Measurements from ENCODE around the gene MAP2K7.

MAP2K7 gene

DNA sequence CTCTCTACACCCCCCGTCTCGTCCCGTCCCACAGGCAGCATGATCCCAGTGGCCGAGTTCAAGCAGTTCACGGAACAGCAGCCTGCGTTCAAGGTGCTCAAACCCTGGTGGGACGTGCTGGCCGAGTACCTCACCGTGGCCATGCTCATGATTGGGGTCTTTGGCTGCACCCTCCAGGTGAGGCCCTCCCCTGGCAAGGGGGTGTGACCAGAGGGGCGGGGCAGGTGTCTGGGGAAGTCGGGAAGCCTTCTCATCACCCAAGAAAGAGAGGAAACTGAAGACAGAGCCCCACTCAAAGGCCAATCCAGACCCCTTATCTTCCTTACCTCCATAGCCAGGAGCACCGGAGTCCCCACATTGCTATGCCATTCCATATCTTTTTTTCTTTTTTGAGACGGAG lies 8.1 kb upstream of the MAP2K7 start:
- H3K27ac ChIP-seq (replicated peaks) = no peak overlapping the region
- DNase-seq (ENCODE audit: low read depth in 1 of 2, low spot score in 1 of 2) = no peak

DNA sequence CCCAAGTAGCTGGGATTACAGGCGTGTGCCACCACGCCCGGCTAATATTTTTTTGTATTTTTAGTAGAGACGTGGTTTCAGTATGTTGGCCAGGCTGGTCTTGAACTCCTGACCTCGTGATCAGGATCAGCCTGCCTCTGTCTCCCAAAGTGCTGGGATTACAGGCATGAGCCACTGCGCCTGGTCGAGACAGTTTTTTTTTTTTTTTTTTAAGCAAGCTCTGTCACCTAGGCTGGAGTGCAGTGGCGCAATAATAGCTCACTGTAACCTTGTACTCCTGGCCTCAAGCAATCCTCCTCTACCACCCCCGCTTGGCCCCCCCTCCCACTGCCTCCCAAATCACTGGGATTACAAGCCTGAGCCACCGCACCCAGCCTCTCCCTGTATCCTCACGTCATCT lies 6.4 kb upstream of the MAP2K7 start:
- peak overlapping the region; percentile 33 for H3K27ac ChIP-seq (replicated peaks)
- H3K4me3 ChIP-seq (replicated peaks; ENCODE audit: insufficient read depth, low read length) = no peak overlapping the region
- H3K27me3 ChIP-seq (ENCODE audit: insufficient read depth, poor library complexity, severe bottlenecking) = no peaks in the 10 kb centered on the region
- TF ChIP-seq POLR2AphosphoS5 (IDR thresholded peaks at IDR 0.05; ENCODE audit: low read depth) = no peak
- no peak for TF ChIP-seq SPI1 (IDR thresholded peaks at IDR 0.05; ENCODE audit: borderline replicate concordance, low read depth)
- no peak for TF ChIP-seq CTCF (IDR thresholded peaks at IDR 0.05; ENCODE audit: insufficient read depth, low read length)
- TF ChIP-seq GABPA (IDR thresholded peaks at IDR 0.05; ENCODE audit: low read depth) = no peak
- no peak for TF ChIP-seq REST (IDR thresholded peaks at IDR 0.05; ENCODE audit: insufficient replicate concordance, low read depth)
- peak in 1 of 2 experiments; percentile 52 for DNase-seq (ENCODE audit: low read depth in 1 of 2, low spot score in 1 of 2)

More for the DNA sequence above, 8.1 kb upstream of the MAP2K7 start:
- no peak overlapping the region for H3K4me3 ChIP-seq (replicated peaks; ENCODE audit: insufficient read depth, low read length)
- H3K27me3 ChIP-seq (ENCODE audit: insufficient read depth, poor library complexity, severe bottlenecking) = no peaks in the 10 kb centered on the region
- TF ChIP-seq REST (IDR thresholded peaks at IDR 0.05; ENCODE audit: insufficient replicate concordance, low read depth) (no peak), POLR2AphosphoS5 (IDR thresholded peaks at IDR 0.05; ENCODE audit: low read depth) (no peak), GABPA (IDR thresholded peaks at IDR 0.05; ENCODE audit: low read depth) (no peak), SPI1 (IDR thresholded peaks at IDR 0.05; ENCODE audit: borderline replicate concordance, low read depth) (no peak), CTCF (IDR thresholded peaks at IDR 0.05; ENCODE audit: insufficient read depth, low read length) (no peak)

DNA sequence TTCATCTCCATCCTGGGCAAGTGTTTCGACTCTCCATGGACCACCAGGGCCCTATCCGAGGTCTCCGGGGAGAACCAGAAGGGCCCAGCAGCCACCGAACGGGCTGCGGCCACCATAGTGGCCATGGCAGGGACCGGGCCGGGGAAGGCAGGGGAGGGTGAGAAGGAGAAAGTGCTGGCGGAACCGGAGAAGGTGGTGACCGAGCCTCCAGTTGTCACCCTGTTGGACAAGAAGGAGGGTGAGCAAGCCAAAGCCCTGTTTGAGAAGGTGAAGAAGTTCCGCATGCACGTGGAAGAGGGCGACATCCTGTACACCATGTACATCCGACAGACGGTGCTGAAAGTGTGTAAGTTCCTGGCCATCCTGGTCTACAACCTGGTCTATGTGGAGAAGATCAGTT lies 4.7 kb upstream of the MAP2K7 start:
- Histone ChIP-seq H3K27ac (replicated peaks) (no peak overlapping the region), H3K4me3 (replicated peaks; ENCODE audit: insufficient read depth, low read length) (no peak overlapping the region), H3K27me3 (ENCODE audit: insufficient read depth, poor library complexity, severe bottlenecking) (no peaks in the 10 kb centered on the region)
- DNase-seq (ENCODE audit: low read depth in 1 of 2, low spot score in 1 of 2) = no peak
- TF ChIP-seq SPI1 (IDR thresholded peaks at IDR 0.05; ENCODE audit: borderline replicate concordance, low read depth) (no peak), CTCF (IDR thresholded peaks at IDR 0.05; ENCODE audit: insufficient read depth, low read length) (no peak), POLR2AphosphoS5 (IDR thresholded peaks at IDR 0.05; ENCODE audit: low read depth) (no peak), GABPA (IDR thresholded peaks at IDR 0.05; ENCODE audit: low read depth) (no peak), REST (IDR thresholded peaks at IDR 0.05; ENCODE audit: insufficient replicate concordance, low read depth) (no peak)
